Lung (tissue), 12 donors: ENCODE data around the gene FIGLA. TPM values are rescaled to one million over a fixed set of nuclear protein-coding genes. Genes with fewer than 3 reads are reported as not detected.
"Not testable (repeated sequence)": the region's sequence is repeated elsewhere in the genome, so short reads cannot be mapped to it uniquely, and the experiment has no call there.

Source experiments
- ATAC-seq: fragments of 200-7000 bp; cut with Tn5 transposase; one replicate; pipeline ENCODE4 v1.9.1; 2020; ENCODE audit warnings: moderate number of reproducible peaks; ENCODE audit not compliant: insufficient read depth, low FRiP score
- DNase-seq, 3 donors: peaks; one replicate each; pipeline ENCODE4 v3.0.0-alpha.2; 2013 to 2017
- H3K27ac ChIP-seq, 2 donors: one replicate each; pipeline ENCODE4 v1.5.1; 2013; ENCODE audit warnings: mild to moderate bottlenecking in 2 of 2, moderate library complexity in 2 of 2, control low read depth in 1 of 2, inconsistent platforms in 1 of 2, low read depth in 1 of 2, low read length in 1 of 2
- H3K27me3 ChIP-seq, 3 donors: one replicate each; pipeline ENCODE4 v1.5.1; 2013; ENCODE audit warnings: low read length in 2 of 3; ENCODE audit not compliant: control insufficient read depth in 3 of 3, insufficient read depth in 3 of 3
- H3K36me3 ChIP-seq, 4 donors: one replicate each; pipeline ENCODE4 v1.5.1; 2013; ENCODE audit warnings: low read length in 4 of 4, mild to moderate bottlenecking in 1 of 4, moderate library complexity in 1 of 4; ENCODE audit not compliant: control insufficient read depth in 4 of 4, insufficient read depth in 4 of 4
- H3K4me1 ChIP-seq, 5 donors: one replicate each; pipeline ENCODE4 v1.5.1; 2013; ENCODE audit warnings: low read length in 5 of 5, mild to moderate bottlenecking in 2 of 5, moderate library complexity in 1 of 5; ENCODE audit not compliant: control insufficient read depth in 5 of 5, insufficient read depth in 5 of 5
- H3K4me3 ChIP-seq: one replicate; pipeline ENCODE4 v1.5.1; 2013; ENCODE audit warnings: mild to moderate bottlenecking, control low read depth, moderate library complexity
- H3K9ac ChIP-seq, 2 donors: one replicate each; pipeline ENCODE4 v1.5.1; 2013; ENCODE audit warnings: low read length in 2 of 2, control low read depth in 1 of 2; ENCODE audit not compliant: insufficient read depth in 1 of 2
- H3K9me3 ChIP-seq, 4 donors: one replicate each; pipeline ENCODE4 v1.5.1; 2013; ENCODE audit warnings: low read length in 3 of 4, mild to moderate bottlenecking in 1 of 4, moderate library complexity in 1 of 4; ENCODE audit not compliant: control insufficient read depth in 4 of 4, insufficient read depth in 3 of 4
- CTCF ChIP-seq: IDR thresholded peaks from 2 replicates; pipeline ENCODE4 v1.5.1; 2012; ENCODE audit warnings: mild to moderate bottlenecking; ENCODE audit errors: control extremely low read depth, extremely low read depth
- WGBS, 2 donors: extraction: QIAGEN DNeasy Blood & Tissue Kit; methylation state at CpG; one replicate each; pipeline ENCODE4 v1.1.7; 2013; 5-methylcytosine and 5-hydroxymethylcytosine counted together
- polyA plus RNA-seq, 2 donors: library from polyadenylated mRNA; stranded (reverse); fragments of 200-250 nt; gene quantifications; one replicate each; pipeline ENCODE4 v1.2.1, GENCODE V29; 2013
- total RNA-seq, 2 donors: library from RNA; depleted of rRNA in 1 of 2; stranded (reverse); fragments of >200 nt in 1 of 2; gene quantifications; one replicate each; pipeline ENCODE4 v1.2.1, GENCODE V29; 2014 to 2021
- donor health status: control.
- donor health status: control.
- donor health status: Bipolar disorder and iron deficiency.
- donor health status: healthy.
- donor health status: DM: yes; HTN: yes; CAD: no.

The FIGLA gene
- total and polyA plus RNA-seq, 4 donors: 0.31 to 0.53 TPM; not detected in 2

GRCh38 chr2:70745276-70745825, 45.1 kb downstream of the FIGLA start:
- ATAC-seq (no peak), DNase-seq (no peak)
- no peak for TF ChIP-seq CTCF
- H3K36me3 ChIP-seq: no peaks in the 10 kb centered on the region
- H3K9ac ChIP-seq: no peak overlapping the region
- peaks cover 0 to 3% (median 0%) of the 10 kb centered on the region in 3 donors for H3K27me3 ChIP-seq
- H3K27ac ChIP-seq: no peak overlapping the region
- 82 to 83% methylated on average over 3 of the region's 3 CpGs for WGBS, 2 donors
- H3K4me3 ChIP-seq: no peak overlapping the region
- H3K4me1 ChIP-seq: peaks cover 0 to 7% (median 0%) of the 10 kb centered on the region in 5 donors
- H3K9me3 ChIP-seq: peaks cover 0 to 3% (median 0%) of the 10 kb centered on the region in 4 donors

- WGBS, 2 donors: 81 to 86% methylated on average over 3 of the region's 3 CpGs
- peaks cover 0 to 3% (median under 1%) of the 10 kb centered on the region in 4 donors for H3K9me3 ChIP-seq
- DNase-seq (no peak), ATAC-seq (no peak)
- peaks cover 0 to 7% (median 0%) of the 10 kb centered on the region in 5 donors for H3K4me1 ChIP-seq
- no peak overlapping the region for H3K9ac ChIP-seq
- peaks cover 0 to 3% (median 0%) of the 10 kb centered on the region in 3 donors for H3K27me3 ChIP-seq
- H3K36me3 ChIP-seq: no peaks in the 10 kb centered on the region
- TF ChIP-seq CTCF: no peak
- H3K4me3 ChIP-seq: no peak overlapping the region
- H3K27ac ChIP-seq: no peak overlapping the region
Measured at GRCh38 chr2:70744397-70744796, 46.0 kb downstream of the FIGLA start.

- Histone ChIP-seq H3K9ac (no peak overlapping the region), H3K9me3 (peaks cover 0 to 3% (median 1%) of the 10 kb centered on the region in 4 donors), H3K4me3 (no peak overlapping the region), H3K4me1 (peaks cover 0 to 7% (median 0%) of the 10 kb centered on the region in 5 donors), H3K27ac (no peak overlapping the region), H3K36me3 (no peaks in the 10 kb centered on the region), H3K27me3 (no peaks in the 10 kb centered on the region)
- ATAC-seq (no peak), DNase-seq (no peak)
- TF ChIP-seq CTCF: no peak
Measured at GRCh38 chr2:70743677-70744076, 46.8 kb downstream of the FIGLA start.

GRCh38 chr2:70743068-70743467, 47.4 kb downstream of the FIGLA start:
- peaks cover 0 to 7% (median 0%) of the 10 kb centered on the region in 5 donors for H3K4me1 ChIP-seq
- H3K36me3 ChIP-seq: no peaks in the 10 kb centered on the region
- no peaks in the 10 kb centered on the region for H3K27me3 ChIP-seq
- 92 to 95% methylated on average over 4 of the region's 4 CpGs for WGBS, 2 donors
- no peak overlapping the region for H3K27ac ChIP-seq
- peaks cover 0 to 4% (median 2%) of the 10 kb centered on the region in 4 donors for H3K9me3 ChIP-seq
- no peak overlapping the region for H3K4me3 ChIP-seq
- ATAC-seq (no peak), DNase-seq (no peak)
- H3K9ac ChIP-seq: no peak overlapping the region
- no peak for TF ChIP-seq CTCF

GRCh38 chr2:70739492-70739891, 51.0 kb downstream of the FIGLA start:
- H3K27me3 ChIP-seq, H3K4me3 ChIP-seq, H3K4me1 ChIP-seq, H3K27ac ChIP-seq, H3K9ac ChIP-seq, ATAC-seq, H3K36me3 ChIP-seq, H3K9me3 ChIP-seq, DNase-seq: not testable (repeated sequence)
- WGBS, 2 donors: 97 to 100% methylated on average over 1 of the region's 1 CpG
